GM23248 (cell line): Measurements from ENCODE around the gene TADA1. TPM values are rescaled to one million over a fixed set of nuclear protein-coding genes. Genes with fewer than 3 reads are reported as not detected.

Source experiments
- DNase-seq: peaks from one replicate; pipeline ENCODE4 v3.0.0-alpha.2; 2015
- H2AFZ ChIP-seq: fragments of 200-600 bp; sonication (generic); 2 replicates; pipeline ENCODE4 v1.6.1; 2016; ENCODE audit warnings: antibody characterized with exemption
- H3F3A ChIP-seq: fragments of 200-600 bp; sonication (generic); 2 replicates; pipeline ENCODE4 v1.6.1; 2016; ENCODE audit warnings: mild to moderate bottlenecking, antibody characterized with exemption, mixed run types; ENCODE audit not compliant: insufficient read depth
- H3K27ac ChIP-seq: fragments of 200-600 bp; sonication (generic); 2 replicates; pipeline ENCODE4 v1.5.1; 2016; ENCODE audit warnings: mild to moderate bottlenecking
- H3K27me3 ChIP-seq: fragments of 200-600 bp; sonication (generic); replicated peaks from 2 replicates; pipeline ENCODE4 v1.6.1; 2016; ENCODE audit warnings: mild to moderate bottlenecking; ENCODE audit not compliant: insufficient read depth
- H3K36me3 ChIP-seq: fragments of 200-600 bp; sonication (generic); 2 replicates; pipeline ENCODE4 v1.6.1; 2016; ENCODE audit warnings: low read depth, mild to moderate bottlenecking
- H3K4me1 ChIP-seq: fragments of 200-600 bp; sonication (generic); 2 replicates; pipeline ENCODE4 v1.6.1; 2016; ENCODE audit warnings: mild to moderate bottlenecking; ENCODE audit not compliant: insufficient read depth
- H3K4me2 ChIP-seq: fragments of 200-600 bp; sonication (generic); one replicate; pipeline ENCODE4 v1.6.1; 2016; ENCODE audit warnings: mild to moderate bottlenecking; ENCODE audit not compliant: unreplicated experiment
- H3K4me3 ChIP-seq: fragments of 200-600 bp; sonication (generic); 2 replicates; pipeline ENCODE4 v1.5.1; 2016; ENCODE audit warnings: mild to moderate bottlenecking
- H3K79me2 ChIP-seq: fragments of 200-600 bp; sonication (generic); 2 replicates; pipeline ENCODE4 v1.6.1; 2016; ENCODE audit warnings: mild to moderate bottlenecking; ENCODE audit not compliant: insufficient read depth
- H3K9ac ChIP-seq: fragments of 200-600 bp; sonication (generic); 2 replicates; pipeline ENCODE4 v1.6.1; 2016; ENCODE audit warnings: mild to moderate bottlenecking
- H3K9me2 ChIP-seq: fragments of 200-600 bp; sonication (generic); 2 replicates; pipeline ENCODE4 v1.6.1; 2016; ENCODE audit warnings: mixed run types, mild to moderate bottlenecking, moderate library complexity; ENCODE audit not compliant: insufficient read depth
- H3K9me3 ChIP-seq: fragments of 200-600 bp; sonication (generic); one replicate; pipeline ENCODE4 v1.6.1; 2017; ENCODE audit warnings: low read depth
- H4K20me1 ChIP-seq: fragments of 200-600 bp; sonication (generic); 2 replicates; pipeline ENCODE4 v1.6.0; 2016; ENCODE audit not compliant: insufficient read depth
- EZH2 ChIP-seq: fragments of 200-600 bp; sonication (generic); IDR thresholded peaks from 2 replicates; pipeline ENCODE4 v1.6.1; 2018; ENCODE audit warnings: antibody characterized with exemption, mild to moderate bottlenecking; ENCODE audit not compliant: insufficient read depth, poor library complexity, severe bottlenecking
- EZH2phosphoT487 ChIP-seq: fragments of 200-600 bp; sonication (generic); IDR thresholded peaks from 2 replicates; pipeline ENCODE4 v1.6.1; 2018; ENCODE audit warnings: antibody characterized with exemption, moderate library complexity, mild to moderate bottlenecking, low read depth; ENCODE audit not compliant: insufficient read depth
- WGBS, 2 experiments: methylation state at CpG; one replicate each; pipeline ENCODE4 v1.1.6; 2015 to 2017; ENCODE audit warnings: low lambda C conversion rate in 2 of 2, low coverage in 1 of 2; ENCODE audit errors: missing lambda C conversion rate in 2 of 2; 5-methylcytosine and 5-hydroxymethylcytosine counted together
- in situ Hi-C: fragments of 300-500 bp; cut with MboI; formaldehyde crosslinking; loops from 2 replicates; pipeline ENCODE4 v1.15.0; 2020
- polyA plus RNA-seq: library from polyadenylated mRNA; unstranded; fragments of >200 nt; fragmentation: Nextera tagmentation; extraction: Ambion mirVana; gene quantifications from 2 replicates; pipeline ENCODE4 v1.2.1, GENCODE V29; 2016
- total RNA-seq: library from RNA; depleted of rRNA; stranded (reverse); fragments of >200 nt; shearing (Covaris generic); gene quantifications from 2 replicates; pipeline ENCODE4 v1.2.3, GENCODE V29; 2014

The TADA1 gene
- total and polyA plus RNA-seq, 2 experiments from 2014 or later, result 7.0 to 9.9 TPM

DNA sequence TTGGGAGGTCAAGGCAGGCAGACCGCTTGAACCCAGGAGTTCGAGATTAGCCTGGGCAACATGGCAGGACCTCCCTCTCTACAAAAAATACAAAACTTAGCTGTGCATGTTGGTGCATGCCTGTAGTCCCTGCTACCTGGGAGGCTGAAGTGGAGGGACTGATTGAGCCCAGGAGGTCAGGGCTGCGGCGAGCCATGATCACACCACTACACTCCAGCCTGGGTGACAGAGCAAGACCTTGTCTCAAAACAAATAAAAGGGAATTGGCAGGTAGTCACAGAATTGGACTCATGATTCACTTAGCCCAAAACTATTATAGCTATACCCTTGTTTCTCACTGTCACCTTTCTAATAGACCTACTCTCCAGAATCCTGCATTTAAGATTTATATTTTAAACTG, 5.5 kb downstream of the TADA1 start:
- Histone ChIP-seq H3K36me3 (peaks cover 7% of the 10 kb centered on the region; the same call in 1 of the 2 replicates), H3K9me2 (no peaks in the 10 kb centered on the region), H3K9me3 (no peaks in the 10 kb centered on the region), H2AFZ (no peak overlapping the region), H4K20me1 (no peaks in the 10 kb centered on the region; the same call in 1 of the 2 replicates), H3K27ac (no peak overlapping the region), H3K4me3 (no peak overlapping the region), H3K9ac (no peak overlapping the region), H3F3A (no peaks in the 10 kb centered on the region), H3K4me1 (peaks cover 5% of the 10 kb centered on the region; the same call in 1 of the 2 replicates), H3K79me2 (peaks cover 63% of the 10 kb centered on the region), H3K4me2 (no peak overlapping the region), H3K27me3 (no peaks in the 10 kb centered on the region)
- no peak for TF ChIP-seq EZH2
- TF ChIP-seq EZH2phosphoT487, result no peak
- 91 to 100% methylated on average over 4 of the region's 4 CpGs for WGBS, 2 experiments
- in situ Hi-C loops, result no loop called here
- no peak for DNase-seq

DNA sequence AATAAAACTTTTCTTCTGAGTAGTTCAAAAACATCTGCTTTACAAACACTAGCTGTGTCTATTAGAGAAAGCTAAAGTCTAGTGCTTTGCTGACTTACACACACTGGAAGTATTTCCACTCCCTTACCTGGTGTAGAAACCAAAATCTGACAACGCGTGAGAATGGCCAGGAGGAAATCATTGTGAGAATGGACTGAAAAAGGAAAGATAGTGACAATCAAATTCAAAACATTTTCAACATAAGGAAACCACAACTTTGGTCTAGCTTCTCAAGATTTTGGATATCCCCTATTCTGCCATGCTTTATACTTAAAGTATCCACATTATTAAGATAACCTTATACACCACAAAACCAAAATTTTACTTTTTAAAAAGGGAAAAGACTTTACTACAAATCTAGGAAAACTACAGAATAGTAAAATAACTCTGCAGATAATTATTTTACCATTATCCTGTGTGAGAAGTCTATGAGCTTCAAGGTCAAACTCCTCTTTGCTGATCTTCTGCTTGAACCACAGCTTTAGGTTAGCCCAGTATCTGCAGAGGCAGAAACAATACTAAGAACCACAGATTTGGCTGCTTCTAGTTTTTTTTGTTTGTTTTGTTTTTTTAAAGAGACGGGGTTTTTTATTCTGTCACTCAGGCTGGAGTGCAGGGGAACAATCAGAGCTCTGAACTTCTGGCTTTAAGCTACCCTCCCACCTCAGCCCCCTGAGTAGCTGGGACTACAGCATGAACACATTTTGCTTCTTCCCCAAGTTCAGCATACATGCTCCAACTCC, 6.6 kb downstream of the TADA1 start:
- Histone ChIP-seq H3K4me1 (no peaks in the 10 kb centered on the region), H3F3A (no peaks in the 10 kb centered on the region), H3K9me3 (no peaks in the 10 kb centered on the region), H3K9me2 (no peaks in the 10 kb centered on the region), H2AFZ (no peak overlapping the region), H3K36me3 (peaks cover 7% of the 10 kb centered on the region; the same call in 1 of the 2 replicates), H3K4me2 (no peak overlapping the region), H3K9ac (no peak overlapping the region), H3K79me2 (peaks cover 53% of the 10 kb centered on the region), H3K27me3 (no peaks in the 10 kb centered on the region), H4K20me1 (no peaks in the 10 kb centered on the region; the same call in 1 of the 2 replicates), H3K4me3 (no peak overlapping the region), H3K27ac (no peak overlapping the region)
- WGBS, 2 experiments, result 68 to 77% methylated on average over 3 of the region's 3 CpGs
- TF ChIP-seq EZH2, result no peak
- no peak for TF ChIP-seq EZH2phosphoT487
- in situ Hi-C loops, result no loop called here
- no peak for DNase-seq

DNA sequence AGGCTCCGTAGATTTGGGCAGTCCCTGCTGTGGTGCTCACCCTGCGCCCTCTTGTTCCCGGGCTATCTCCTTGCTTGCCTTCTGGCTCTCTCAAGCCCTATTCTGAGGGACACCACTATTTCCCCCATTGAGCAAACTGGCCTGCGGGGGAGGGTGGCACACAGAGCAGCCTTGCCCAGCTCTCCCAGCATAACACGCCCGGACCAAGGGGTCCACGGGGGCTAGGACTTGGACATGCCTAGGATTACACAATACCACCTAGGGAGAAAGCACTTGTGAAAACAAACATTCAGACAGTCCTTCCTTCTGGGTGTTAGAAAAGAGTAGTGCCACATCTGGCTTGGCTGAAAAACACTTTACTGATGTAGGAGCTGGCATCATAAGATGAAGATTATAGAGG, 7.4 kb downstream of the TADA1 start:
- Histone ChIP-seq H3K27me3 (no peaks in the 10 kb centered on the region), H4K20me1 (no peaks in the 10 kb centered on the region; the same call in 1 of the 2 replicates), H2AFZ (no peak overlapping the region), H3K4me2 (no peak overlapping the region), H3K9me3 (no peaks in the 10 kb centered on the region), H3K4me3 (no peak overlapping the region), H3K4me1 (no peaks in the 10 kb centered on the region), H3K9me2 (no peaks in the 10 kb centered on the region), H3K27ac (no peak overlapping the region), H3K79me2 (peaks cover 44% of the 10 kb centered on the region), H3K9ac (no peak overlapping the region), H3K36me3 (peaks cover 12% of the 10 kb centered on the region; the same call in 1 of the 2 replicates), H3F3A (no peaks in the 10 kb centered on the region)
- in situ Hi-C loops, result no loop called here
- no peak for TF ChIP-seq EZH2phosphoT487
- TF ChIP-seq EZH2, result no peak
- DNase-seq, result no peak
- 87 to 88% methylated on average over 7 of the region's 7 CpGs for WGBS, 2 experiments

DNA sequence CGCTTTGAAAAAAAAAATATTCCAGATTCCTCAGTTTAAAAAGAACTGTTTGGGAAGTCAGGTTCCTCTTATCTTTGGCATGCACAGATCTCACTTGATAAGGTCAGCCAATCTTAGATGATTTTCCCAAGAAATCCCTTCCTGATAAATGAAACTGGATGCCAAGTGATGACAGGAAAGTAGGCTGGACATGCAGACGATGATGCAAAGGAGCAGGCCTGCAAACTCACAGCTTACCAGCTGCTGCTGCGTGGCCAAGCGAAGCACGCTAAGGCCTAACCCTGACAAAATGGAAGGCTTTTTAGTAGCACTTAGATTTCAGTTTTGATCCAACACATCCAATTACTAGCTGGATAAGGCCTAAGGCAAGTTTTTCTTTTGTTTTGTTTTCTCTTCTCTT, 10.1 kb downstream of the TADA1 start:
- WGBS, 2 experiments, result 76% methylated on average over 5 of the region's 5 CpGs
- Histone ChIP-seq H3K9me3 (no peaks in the 10 kb centered on the region), H3K27me3 (no peaks in the 10 kb centered on the region), H3K79me2 (peaks cover 17% of the 10 kb centered on the region), H3K27ac (no peak overlapping the region), H3K4me2 (no peak overlapping the region), H4K20me1 (no peaks in the 10 kb centered on the region; the same call in 1 of the 2 replicates), H3K9me2 (no peaks in the 10 kb centered on the region), H3F3A (no peaks in the 10 kb centered on the region), H3K9ac (no peak overlapping the region), H2AFZ (no peak overlapping the region), H3K4me1 (no peaks in the 10 kb centered on the region), H3K4me3 (no peak overlapping the region), H3K36me3 (peaks cover 27% of the 10 kb centered on the region; the same call in 1 of the 2 replicates)
- TF ChIP-seq EZH2phosphoT487, result no peak
- TF ChIP-seq EZH2, result no peak
- in situ Hi-C loops, result no loop called here
- no peak for DNase-seq

DNA sequence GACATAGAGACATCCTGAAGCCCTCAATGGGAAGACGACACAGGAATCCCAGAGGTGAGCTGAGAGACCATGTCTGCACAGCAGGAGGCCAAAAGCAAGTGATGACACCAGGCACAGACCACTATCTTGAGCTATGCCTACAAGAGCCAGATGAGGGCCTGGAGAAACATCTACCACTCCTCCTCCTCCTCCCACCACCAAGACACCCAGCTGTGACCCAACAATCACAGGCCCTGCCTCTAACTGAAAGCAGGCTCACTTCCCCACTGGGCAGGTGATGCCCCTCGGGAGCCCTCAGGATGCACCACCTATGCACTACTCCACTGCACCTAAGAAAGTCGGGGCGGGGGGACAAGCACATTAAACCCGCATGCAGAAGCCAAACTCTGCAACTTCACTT, 16.5 kb downstream of the TADA1 start:
- H3K27me3 ChIP-seq, result no peaks in the 10 kb centered on the region
- in situ Hi-C loops, result no loop called here
- no peaks in the 10 kb centered on the region for H4K20me1 ChIP-seq
- no peak overlapping the region for H3K9ac ChIP-seq
- no peaks in the 10 kb centered on the region for H3K9me2 ChIP-seq
- H3K4me2 ChIP-seq, result no peak overlapping the region
- no peak for DNase-seq
- no peak overlapping the region for H3K27ac ChIP-seq
- no peak overlapping the region for H3K4me3 ChIP-seq
- peaks cover 19% of the 10 kb centered on the region for H3F3A ChIP-seq
- no peaks in the 10 kb centered on the region for H3K79me2 ChIP-seq
- H3K9me3 ChIP-seq, result no peaks in the 10 kb centered on the region
- no peaks in the 10 kb centered on the region for H3K4me1 ChIP-seq
- H3K36me3 ChIP-seq, result peaks cover 39% of the 10 kb centered on the region
- H2AFZ ChIP-seq, result no peak overlapping the region
- WGBS, 2 experiments, result 68 to 80% methylated on average over 5 of the region's 5 CpGs
- TF ChIP-seq EZH2 (no peak), EZH2phosphoT487 (no peak)
